Activated T-cell treated with anti-CD3 and anti-CD28 coated beads, Interleukin-2, amount 50 U/mL, for 4 hours (primary cell): ENCODE data around the gene POU5F1. TPM values are rescaled to one million over a fixed set of nuclear protein-coding genes. Genes with fewer than 3 reads are reported as not detected.

Experiments
- total RNA-seq, 3 donors: library from RNA; stranded (reverse); gene quantifications; one replicate each; pipeline ENCODE4 v1.2.1, GENCODE V29; 2021

POU5F1 gene
- total RNA-seq, 3 donors from 2014 or later = 0.63 to 1.4 (median 1.0) TPM

Other genes starting within 250 kb of the POU5F1 start
- under 1 TPM in 1 of 3 donors, not detected in 2; 0.28 TPM for gene SFTA2, start 238.5 kb downstream of the POU5F1 start, total RNA-seq
- gene MUCL3, start 229.7 kb downstream of the POU5F1 start, total RNA-seq = under 1 TPM in 1 of 3 donors, not detected in 2; 0.03 TPM
- not detected for gene MUC21, start 187.0 kb downstream of the POU5F1 start, total RNA-seq
- gene MUC22, start 160.2 kb downstream of the POU5F1 start, total RNA-seq = not detected
- not detected for gene C6orf15, start 58.1 kb downstream of the POU5F1 start, total RNA-seq
- not detected for gene PSORS1C1, start 55.9 kb downstream of the POU5F1 start, total RNA-seq
- gene CDSN, start 50.2 kb downstream of the POU5F1 start, total RNA-seq = not detected
- gene PSORS1C2, start 31.6 kb downstream of the POU5F1 start, total RNA-seq = not detected
- 10 to 100 TPM; 22.1 to 23.4 (median 23.1) TPM for gene CCHCR1, start 12.9 kb downstream of the POU5F1 start, total RNA-seq
- gene TCF19, start 12.1 kb downstream of the POU5F1 start, total RNA-seq = 10 to 100 TPM; 28.8 to 31.1 (median 30.8) TPM
- 1,000 to 10,000 TPM; 1,001 to 1,115 (median 1,103) TPM for gene HLA-C, start 101.4 kb upstream of the POU5F1 start, total RNA-seq
- gene HLA-B, start 186.5 kb upstream of the POU5F1 start, total RNA-seq = 1,000 to 10,000 TPM; 3,478 to 5,156 (median 4,066) TPM
- gene MICA, start 232.9 kb upstream of the POU5F1 start, total RNA-seq = 1 to 10 TPM; 4.0 to 6.4 (median 4.7) TPM